Kidney (tissue), 14 donors: Measurements from ENCODE around the gene MCIDAS. TPM values are rescaled to one million over a fixed set of nuclear protein-coding genes. Genes with fewer than 3 reads are reported as not detected.

Experiments
- DNase-seq, 5 donors: peaks; one replicate each; pipeline ENCODE4 v3.0.0-alpha.2; 2013 to 2020
- FAIRE-seq: peaks from 2 replicates; lab custom pipeline; 2012; peaks lifted over from hg19 to GRCh38; lab: Jason Lieb, UNC
- H3K27ac ChIP-seq, 2 donors: one replicate each; pipeline ENCODE4 v1.7.0; 2013; ENCODE audit warnings: low read depth in 2 of 2, low read length in 2 of 2, inconsistent platforms in 1 of 2
- H3K27me3 ChIP-seq: one replicate; pipeline ENCODE4 v1.7.1; 2013; ENCODE audit warnings: low read length, inconsistent platforms; ENCODE audit not compliant: control insufficient read depth, insufficient read depth
- H3K36me3 ChIP-seq, 3 donors: one replicate each; pipeline versions ENCODE4 v1.7.0 to v1.7.1; 2013; ENCODE audit warnings: low read length in 3 of 3, control low read depth in 1 of 3, inconsistent platforms in 1 of 3; ENCODE audit not compliant: insufficient read depth in 3 of 3, control insufficient read depth in 2 of 3
- H3K4me1 ChIP-seq, 3 donors: one replicate each; pipeline versions ENCODE4 v1.7.0 to v1.7.1; 2013; ENCODE audit warnings: low read length in 3 of 3, inconsistent platforms in 1 of 3, low read depth in 1 of 3; ENCODE audit not compliant: control insufficient read depth in 2 of 3, insufficient read depth in 2 of 3
- H3K4me3 ChIP-seq, 3 donors: one replicate each; pipeline versions ENCODE4 v1.7.0 to v1.8.1; 2013; ENCODE audit warnings: low read length in 3 of 3, control low read depth in 1 of 3, inconsistent platforms in 1 of 3
- H3K9ac ChIP-seq, 3 donors: one replicate each; pipeline versions ENCODE4 v1.7.0 to v1.7.1; 2013; ENCODE audit warnings: low read length in 3 of 3, control low read depth in 1 of 3, inconsistent platforms in 1 of 3
- H3K9me3 ChIP-seq, 3 donors: one replicate each; pipeline versions ENCODE4 v1.7.0 to v1.7.1; 2013; ENCODE audit warnings: low read length in 3 of 3, control low read depth in 1 of 3, inconsistent platforms in 1 of 3; ENCODE audit not compliant: control insufficient read depth in 2 of 3, insufficient read depth in 1 of 3
- intact Hi-C: fragments of 100-400 bp; cut with DNase I; formaldehyde crosslinking; loops from one replicate; pipeline ENCODE4 v1.11.1; 2022
- polyA plus RNA-seq: library from polyadenylated mRNA; stranded (reverse); fragments of 350-450 nt; fragmentation: Illumina TruSeq; extraction: RNeasy Lipid Tissue Mini Kit (QIAGEN cat#74804); gene quantifications from one replicate; pipeline ENCODE4 v1.2.3, GENCODE V29; 2014; ENCODE audit warnings: low read depth, low replicate concordance; ENCODE audit not compliant: insufficient read depth
- total RNA-seq: library from RNA; stranded (reverse); fragmentation: NEBNext Ultra II Directional; extraction: Animal tissue kit (Norgen Biotek cat#: 25700); gene quantifications from one replicate; pipeline ENCODE4 v1.2.1, GENCODE V29; 2021
- TF ChIP-seq, protein P1 (sequence below): IDR thresholded peaks from 3 replicates; pipeline ENCODE4 v1.5.1; 2012; ENCODE audit warnings: mild to moderate bottlenecking, moderate library complexity, borderline replicate concordance; ENCODE audit not compliant: insufficient read depth; ENCODE audit errors: extremely low read depth
- donor health status: control.
- donor health status: control.
- donor health status: control.
- donor health status: control.
- donor health status: control.
- donor health status: DM: yes; HTN: yes; CAD: no.
- donor health status: Normal renal cell carcinoma (clear cell type).

Gene MCIDAS
- total and polyA plus RNA-seq, 2 donors from 2014 or later = 0.13 TPM; not detected in 1

DNA sequence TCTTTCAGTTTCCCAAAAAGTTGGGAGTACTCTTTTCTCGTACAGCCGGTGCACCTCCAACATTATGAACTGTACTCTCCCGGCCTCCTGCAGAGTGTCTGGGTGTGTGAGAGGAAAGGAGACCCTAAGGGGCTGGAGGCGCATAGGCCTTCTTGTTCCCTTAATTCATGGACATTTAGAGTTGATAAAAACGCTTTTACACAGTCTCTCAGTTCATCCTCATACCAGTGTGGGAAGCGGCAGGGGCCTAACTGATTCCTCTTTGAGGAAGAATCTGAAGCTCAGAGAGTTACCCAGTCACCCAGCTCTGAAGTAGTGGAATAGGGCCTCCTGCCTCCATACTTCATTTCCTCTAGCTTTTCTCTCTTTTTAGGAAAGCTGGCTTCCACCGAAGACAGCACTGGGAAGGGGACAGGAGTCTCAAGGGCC, 3.3 kb downstream of the MCIDAS start:
- peaks cover 79% of the 10 kb centered on the region for H3K27me3 ChIP-seq
- no peak overlapping the region for H3K27ac ChIP-seq
- no peaks in the 10 kb centered on the region for H3K9me3 ChIP-seq
- no peak overlapping the region for H3K4me3 ChIP-seq
- H3K9ac ChIP-seq = no peak overlapping the region
- H3K36me3 ChIP-seq = no peaks in the 10 kb centered on the region
- DNase-seq (no peak), FAIRE-seq (no peak)
- TF ChIP-seq, protein P1, sequence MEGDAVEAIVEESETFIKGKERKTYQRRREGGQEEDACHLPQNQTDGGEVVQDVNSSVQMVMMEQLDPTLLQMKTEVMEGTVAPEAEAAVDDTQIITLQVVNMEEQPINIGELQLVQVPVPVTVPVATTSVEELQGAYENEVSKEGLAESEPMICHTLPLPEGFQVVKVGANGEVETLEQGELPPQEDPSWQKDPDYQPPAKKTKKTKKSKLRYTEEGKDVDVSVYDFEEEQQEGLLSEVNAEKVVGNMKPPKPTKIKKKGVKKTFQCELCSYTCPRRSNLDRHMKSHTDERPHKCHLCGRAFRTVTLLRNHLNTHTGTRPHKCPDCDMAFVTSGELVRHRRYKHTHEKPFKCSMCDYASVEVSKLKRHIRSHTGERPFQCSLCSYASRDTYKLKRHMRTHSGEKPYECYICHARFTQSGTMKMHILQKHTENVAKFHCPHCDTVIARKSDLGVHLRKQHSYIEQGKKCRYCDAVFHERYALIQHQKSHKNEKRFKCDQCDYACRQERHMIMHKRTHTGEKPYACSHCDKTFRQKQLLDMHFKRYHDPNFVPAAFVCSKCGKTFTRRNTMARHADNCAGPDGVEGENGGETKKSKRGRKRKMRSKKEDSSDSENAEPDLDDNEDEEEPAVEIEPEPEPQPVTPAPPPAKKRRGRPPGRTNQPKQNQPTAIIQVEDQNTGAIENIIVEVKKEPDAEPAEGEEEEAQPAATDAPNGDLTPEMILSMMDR = no peak
- peaks cover 0 to 8% (median 0%) of the 10 kb centered on the region in 3 donors for H3K4me1 ChIP-seq
- intact Hi-C loops = no loop called here

DNA sequence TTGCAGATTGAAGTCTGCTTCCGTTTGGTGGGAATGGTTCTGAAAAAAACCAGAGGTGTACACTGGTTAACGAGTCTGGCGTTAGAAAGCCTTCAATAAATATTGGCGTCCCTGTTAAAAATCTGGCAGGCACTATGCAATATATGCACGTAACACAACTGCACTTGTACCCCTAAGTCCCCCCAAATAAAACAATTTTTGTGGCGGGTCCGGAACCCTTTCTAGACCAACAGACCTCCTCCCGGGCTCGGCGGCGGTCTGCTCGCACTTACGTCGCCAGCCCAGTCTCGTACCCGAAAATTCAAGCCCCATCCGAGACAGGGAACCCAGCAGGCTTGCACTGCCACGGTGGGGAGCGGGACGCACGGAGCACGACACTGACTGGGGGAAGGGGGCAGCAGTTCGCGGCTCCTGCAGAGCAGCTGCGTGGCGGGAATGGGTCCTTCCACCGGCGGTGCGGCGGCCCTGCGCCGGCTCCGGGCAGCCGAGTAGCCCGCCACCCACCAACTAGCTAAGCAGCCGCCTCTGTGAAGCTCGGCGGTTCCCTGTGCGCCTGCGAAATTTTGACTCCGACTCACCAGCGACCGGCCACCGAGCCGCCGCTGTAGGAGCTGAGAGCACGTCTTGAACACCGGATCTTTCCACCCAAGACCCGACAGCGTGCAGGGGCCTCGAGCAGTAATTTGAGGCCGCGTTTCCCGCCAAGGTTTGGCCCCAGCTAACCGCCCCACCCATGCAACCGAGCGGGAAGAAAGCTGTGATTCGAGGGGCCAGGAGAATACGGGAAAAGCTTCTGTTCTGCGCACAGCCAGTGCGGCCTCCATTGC, 3.9 kb downstream of the MCIDAS start:
- no peak overlapping the region for H3K4me3 ChIP-seq
- no peak overlapping the region for H3K9ac ChIP-seq
- intact Hi-C loops = no loop called here
- H3K4me1 ChIP-seq = peaks cover 0 to 8% (median 0%) of the 10 kb centered on the region in 3 donors
- H3K9me3 ChIP-seq = no peaks in the 10 kb centered on the region
- H3K27ac ChIP-seq = no peak overlapping the region
- TF ChIP-seq, protein P1 = no peak
- FAIRE-seq (no peak), DNase-seq (peak in 4 of 5 donors; percentile 42 to 66 (median 60))
- H3K27me3 ChIP-seq = peaks cover 73% of the 10 kb centered on the region
- H3K36me3 ChIP-seq = no peaks in the 10 kb centered on the region

DNA sequence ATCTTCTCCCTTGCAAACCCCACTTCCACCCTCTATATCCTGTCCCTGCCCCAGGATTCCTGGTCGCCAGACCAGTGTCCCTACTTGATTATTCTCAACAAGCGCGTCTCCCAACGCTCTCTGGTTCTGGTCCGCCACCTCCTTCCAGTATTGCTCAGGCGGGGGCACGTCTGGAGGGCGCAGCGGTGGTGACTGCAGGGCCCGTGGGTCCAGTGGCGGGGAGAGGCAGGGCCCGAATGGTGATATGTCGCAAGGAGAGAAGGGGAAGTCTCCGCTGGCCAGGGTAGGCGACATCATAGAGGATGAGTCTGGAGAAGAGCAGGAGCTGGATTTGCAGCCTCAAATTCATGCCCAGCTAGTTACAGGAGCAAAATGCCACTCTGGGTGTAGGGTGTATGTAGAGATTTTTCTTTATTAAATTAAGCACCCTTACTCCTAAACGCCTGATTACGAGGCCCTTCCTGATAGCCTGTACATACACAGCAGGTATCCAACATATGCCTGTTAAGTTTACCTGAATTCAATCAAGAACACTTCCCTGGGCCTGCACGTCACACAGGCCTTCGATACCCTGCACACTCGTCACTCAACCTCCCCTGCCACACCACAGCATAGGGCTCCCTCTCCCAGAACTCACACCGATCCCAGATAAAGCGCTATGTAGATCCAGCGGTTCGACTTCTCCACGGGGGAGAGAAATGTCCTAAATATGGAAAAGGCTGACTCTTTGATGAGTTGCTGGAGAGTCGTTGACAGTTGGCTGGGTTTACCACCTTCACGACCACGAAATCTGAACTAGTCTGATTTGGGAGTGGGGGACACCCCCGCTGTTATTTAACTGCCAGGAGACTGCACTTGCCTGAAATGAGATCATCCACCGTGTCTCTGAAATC, 4.8 kb downstream of the MCIDAS start:
- intact Hi-C loops = no loop called here

More for the DNA sequence above, 4.8 kb downstream of the MCIDAS start:
- Histone ChIP-seq H3K27ac (no peak overlapping the region), H3K4me3 (no peak overlapping the region), H3K9ac (no peak overlapping the region), H3K27me3 (peaks cover 65% of the 10 kb centered on the region), H3K4me1 (peaks cover 0 to 8% (median 0%) of the 10 kb centered on the region in 3 donors), H3K36me3 (no peaks in the 10 kb centered on the region), H3K9me3 (no peaks in the 10 kb centered on the region)
- FAIRE-seq (no peak), DNase-seq (peak in 1 of 5 donors; percentile 61)
- TF ChIP-seq, protein P1 = no peak
